GM12878 (cell line): ENCODE results near the gene SPRYD3. TPM values are rescaled to one million over a fixed set of nuclear protein-coding genes. Genes with fewer than 3 reads are reported as not detected.

Experiments used
- ATAC-seq: fragments of 200-7000 bp; cut with Tn5 transposase; 3 replicates; pipeline ENCODE4 v1.9.1; 2020; ENCODE audit warnings: mild to moderate bottlenecking, moderate library complexity
- BruUV-seq: library from RNA; stranded (reverse); fragments of 400-500 nt; replicated peaks from 2 replicates; lab custom pipeline; 2021; lab: Mats Ljungman, UMichigan
- CTCF ChIA-PET: fragments of 300-600 bp; sonication (Branson Sonifier 250); formaldehyde crosslinking; extraction: SDS; loops from one replicate; lab custom pipeline; 2021; ENCODE audit warnings: inconsistent platforms; lab: Yijun Ruan, JAX
- POLR2A ChIA-PET: fragments of 350-600 bp; formaldehyde crosslinking; extraction: SDS; loops from one replicate; lab custom pipeline; 2021; ENCODE audit warnings: inconsistent platforms; lab: Charles Lee
- RAD21 ChIA-PET: fragments of 300-600 bp; sonication (Branson Sonifier 250); formaldehyde crosslinking; loops from one replicate; lab custom pipeline; 2023; ENCODE audit warnings: antibody characterized with exemption; ENCODE audit not compliant: unreplicated experiment; lab: Charles Lee
- SMC1A ChIA-PET: fragments of 300-600 bp; sonication (Branson Sonifier 250); formaldehyde crosslinking; loops from one replicate; lab custom pipeline; 2023; ENCODE audit not compliant: unreplicated experiment, uncharacterized antibody; lab: Charles Lee
- DNase-seq: peaks from one replicate; pipeline ENCODE4 v3.0.0-alpha.2; 2011; ENCODE audit warnings: low read depth, low spot score
- FAIRE-seq: peaks from 3 replicates; lab custom pipeline; 2011; peaks lifted over from hg19 to GRCh38; lab: Jason Lieb, UNC
- H2AFZ ChIP-seq: 2 replicates; pipeline ENCODE4 v1.6.0; 2011; ENCODE audit warnings: low read depth, low read length, control low read depth; ENCODE audit not compliant: control insufficient read depth
- H3K27ac ChIP-seq: 2 replicates; pipeline ENCODE4 v1.5.1; 2011; ENCODE audit warnings: control low read depth; ENCODE audit not compliant: control insufficient read depth, insufficient read depth
- H3K27me3 ChIP-seq, 2 experiments: replicated peaks in 1 of 2; 2 replicates each; pipeline versions ENCODE4 v1.6.0 to v1.6.1; 2011; ENCODE audit warnings: low read length in 1 of 2; ENCODE audit not compliant: control insufficient read depth in 2 of 2, insufficient read depth in 2 of 2
- H3K36me3 ChIP-seq, 2 experiments: 2 replicates each; pipeline ENCODE4 v1.5.1; 2011; ENCODE audit warnings: low read length in 1 of 2; ENCODE audit not compliant: control insufficient read depth in 2 of 2, insufficient read depth in 2 of 2
- H3K4me1 ChIP-seq: 2 replicates; pipeline ENCODE4 v1.6.1; 2011; ENCODE audit warnings: mild to moderate bottlenecking, low read length, moderate library complexity, mixed read lengths; ENCODE audit not compliant: control insufficient read depth, insufficient read depth
- H3K4me2 ChIP-seq: 2 replicates; pipeline ENCODE4 v1.6.0; 2011; ENCODE audit warnings: control low read depth; ENCODE audit not compliant: control insufficient read depth, insufficient read depth
- H3K4me3 ChIP-seq: fragments of 200-600 bp; sonication (generic); 2 replicates; pipeline ENCODE4 v1.5.1; 2016
- H3K79me2 ChIP-seq: 2 replicates; pipeline ENCODE4 v1.6.0; 2011; ENCODE audit warnings: low read length; ENCODE audit not compliant: control insufficient read depth, insufficient read depth
- H3K9ac ChIP-seq: 2 replicates; pipeline ENCODE4 v1.8.0; 2011; ENCODE audit warnings: low read length, control low read depth, mixed read lengths; ENCODE audit not compliant: control insufficient read depth, insufficient read depth
- H3K9me3 ChIP-seq: replicated peaks from 3 replicates; pipeline ENCODE4 v1.5.1; 2011; ENCODE audit warnings: mild to moderate bottlenecking, low read length; ENCODE audit not compliant: control insufficient read depth, insufficient read depth
- H4K20me1 ChIP-seq: 2 replicates; pipeline ENCODE4 v1.6.0; 2011; ENCODE audit not compliant: control insufficient read depth, insufficient read depth
- BCL3 ChIP-seq: IDR thresholded peaks from 2 replicates; pipeline ENCODE4 v1.6.1; 2011; ENCODE audit warnings: borderline replicate concordance, low read depth, mild to moderate bottlenecking, moderate library complexity, low read length; ENCODE audit not compliant: insufficient read depth, poor library complexity, severe bottlenecking
- CTCF ChIP-seq, 3 experiments: IDR thresholded peaks in 2 of 3; conservative IDR thresholded peaks in 1 of 3; 2 replicates each; pipeline ENCODE4 v1.5.1; 2011; ENCODE audit warnings: low read depth in 3 of 3, low read length in 3 of 3, mild to moderate bottlenecking in 3 of 3, control low read depth in 2 of 3, moderate library complexity in 2 of 3, inconsistent platforms in 1 of 3, mixed read lengths in 1 of 3; ENCODE audit not compliant: control insufficient read depth in 2 of 3, insufficient read depth in 1 of 3; ENCODE audit errors: extremely low read depth in 1 of 3
- HSF1 ChIP-seq: fragments of 150-350 bp; IDR thresholded peaks from 2 replicates; pipeline ENCODE4 v1.6.1; 2014; ENCODE audit warnings: mild to moderate bottlenecking, low read depth, low read length
- IRF5 ChIP-seq: fragments of 450-650 bp; IDR thresholded peaks from 2 replicates; pipeline ENCODE4 v1.6.1; 2017; ENCODE audit warnings: borderline replicate concordance
- JUNB ChIP-seq: IDR thresholded peaks from 2 replicates; pipeline ENCODE4 v1.6.1; 2016; ENCODE audit warnings: antibody characterized with exemption, mild to moderate bottlenecking
- NBN ChIP-seq: fragments of 450-650 bp; IDR thresholded peaks from 2 replicates; pipeline ENCODE4 v1.6.1; 2016
- NKRF ChIP-seq: fragments of 450-650 bp; conservative IDR thresholded peaks from 2 replicates; pipeline ENCODE4 v1.6.1; 2017; ENCODE audit warnings: mild to moderate bottlenecking, moderate library complexity
- PAX5 ChIP-seq: IDR thresholded peaks from 2 replicates; pipeline ENCODE4 v1.6.1; 2011; ENCODE audit warnings: low read depth, low read length, borderline replicate concordance
- RAD21 ChIP-seq: IDR thresholded peaks from 2 replicates; pipeline ENCODE4 v1.6.1; 2011; ENCODE audit warnings: mild to moderate bottlenecking, low read depth, low read length, moderate library complexity; ENCODE audit not compliant: insufficient read depth
- SREBF2 ChIP-seq: IDR thresholded peaks from 2 replicates; pipeline ENCODE4 v1.6.1; 2012; ENCODE audit warnings: mild to moderate bottlenecking, low read length
- SUPT20H ChIP-seq: IDR thresholded peaks from 2 replicates; pipeline ENCODE4 v1.6.1; 2011; ENCODE audit warnings: low read depth, mild to moderate bottlenecking, low read length, moderate library complexity, borderline replicate concordance; ENCODE audit not compliant: control insufficient read depth
- USF2 ChIP-seq: IDR thresholded peaks from 2 replicates; pipeline ENCODE4 v1.6.1; 2011; ENCODE audit warnings: low read depth, low read length, improper control_type of control experiment, borderline replicate concordance
- ZNF24 ChIP-seq: fragments of 450-650 bp; IDR thresholded peaks from 2 replicates; pipeline ENCODE4 v1.6.1; 2017; ENCODE audit warnings: antibody characterized with exemption, mild to moderate bottlenecking
- WGBS: methylation state at CpG from one replicate; pipeline ENCODE4 v1.1.6; 2016; ENCODE audit warnings: low lambda C conversion rate; ENCODE audit not compliant: insufficient replicate concordance, insufficient coverage; ENCODE audit errors: missing lambda C conversion rate; 5-methylcytosine and 5-hydroxymethylcytosine counted together
- in situ Hi-C: fragments of 300-500 bp; cut with MboI; formaldehyde crosslinking; loops from 9 replicates; pipeline ENCODE4 v1.14.3; 2018; ENCODE audit warnings: mixed read lengths
- intact Hi-C: fragments of 100-400 bp; cut with micrococcal nuclease; formaldehyde crosslinking; loops from one replicate; pipeline ENCODE4 v1.14.2; 2022; ENCODE audit not compliant: unreplicated experiment
- polyA plus RNA-seq, 11 experiments: library from polyadenylated mRNA; depleted of rRNA in 4 of 11; unstranded in 6 of 11; stranded (reverse) in 5 of 11; fragments of >200 nt; fragmentation: Nextera tagmentation in 4 of 11; fragmentation: Illumina TruSeq in 1 of 11; extraction: Ambion mirVana in 4 of 11; extraction: Trizol in 1 of 11; gene quantifications; 1 replicate in 1 of 11; 2 replicates in 10 of 11; pipeline versions ENCODE4 v1.2.1 to v1.2.3, GENCODE V29; 2011 to 2016; ENCODE audit warnings: inconsistent platforms in 2 of 11, missing spikeins in 2 of 11, low read depth in 1 of 11
- total RNA-seq, 4 experiments: library from RNA; depleted of rRNA in 3 of 4; stranded (reverse); fragments of >200 nt in 3 of 4; fragmentation: Illumina TruSeq in 1 of 4; extraction: Trizol in 1 of 4; gene quantifications; 2 replicates each; pipeline versions ENCODE4 v1.2.1 to v1.2.3, GENCODE V29; 2013 to 2021

Gene SPRYD3
- total and polyA plus RNA-seq, 10 of the 15 experiments (the other 5 are each of a cell fraction or from before 2014, with no cell fraction given), result 2.3 to 26.4 (median 20.2) TPM

- H4K20me1 ChIP-seq, result no peaks in the 10 kb centered on the region
- intact Hi-C loops (loop anchor here (5.0 kb wide), 1 partner anchor 44 kb away; the partner anchor contains the start of gene TNS2), in situ Hi-C loops (no loop called here)
- no peak overlapping the region for H3K27ac ChIP-seq
- H3K4me2 ChIP-seq, result no peak overlapping the region
- no peaks in the 10 kb centered on the region for H3K9me3 ChIP-seq
- ChIA-PET CTCF (interaction anchor here (3.2 to 11.8 kb wide), 2 partner anchors 15 to 29 kb away, joined by 24 to 177 read pairs; partner anchors contain the start of gene SPRYD3), SMC1A (no interaction called here), RAD21 (no interaction called here), POLR2A (interaction anchor here (0.5 kb wide), 1 partner anchor 151 kb away, joined by 4 read pairs; no protein-coding TSS in a partner anchor)
- BruUV-seq, result no TSS peak
- no peak overlapping the region for H3K9ac ChIP-seq
- H3K79me2 ChIP-seq, result no peaks in the 10 kb centered on the region
- H3K4me1 ChIP-seq, result peaks cover 9% of the 10 kb centered on the region
- no peaks in the 10 kb centered on the region for H3K36me3 ChIP-seq
- WGBS, result 54% methylated on average over 11 of the region's 11 CpGs
- H2AFZ ChIP-seq, result no peak overlapping the region
- DNase-seq (no peak), ATAC-seq (no peak), FAIRE-seq (no peak)
- H3K27me3 ChIP-seq, result peaks cover 0 to 6% of the 10 kb centered on the region in 2 experiments; a peak in 3 of 4 replicates
- H3K4me3 ChIP-seq, result no peak overlapping the region
- no peak for TF ChIP-seq SUPT20H
- no peak for TF ChIP-seq PAX5
- no peak for TF ChIP-seq SREBF2
- TF ChIP-seq CTCF (IDR thresholded peaks at IDR 0.05 in 2 of 3, conservative IDR thresholded peaks at IDR 0.05 in 1 of 3; ENCODE audit: control insufficient read depth in 2 of 3, extremely low read depth in 1 of 3, insufficient read depth in 1 of 3, low read depth in 3 of 3, low read length in 3 of 3), result no peak
- TF ChIP-seq JUNB, result no peak
- no peak for TF ChIP-seq NBN
- TF ChIP-seq IRF5, result no peak
- TF ChIP-seq NKRF, result no peak
- TF ChIP-seq ZNF24, result no peak
- TF ChIP-seq HSF1, result no peak
- TF ChIP-seq RAD21, result no peak
- TF ChIP-seq USF2, result no peak
- TF ChIP-seq BCL3, result no peak
Measured at GRCh38 chr12:53096089-53096741, 17.0 kb upstream of the SPRYD3 start.
